Loucy (cell line): Measurements from ENCODE around the gene CAPN14.

ENCODE experiments used
- EZH2phosphoT487 ChIP-seq: fragments of 200-600 bp; IDR thresholded peaks from 2 replicates; pipeline ENCODE4 v1.6.1; 2018; ENCODE audit warnings: antibody characterized with exemption, mild to moderate bottlenecking, moderate library complexity, borderline replicate concordance
- TF ChIP-seq, protein P1 (sequence below): fragments of 200-600 bp; sonication (generic); conservative IDR thresholded peaks from 2 replicates; pipeline ENCODE4 v1.5.1; 2014; ENCODE audit warnings: mild to moderate bottlenecking, antibody characterized with exemption, low read length

- TF ChIP-seq, protein P1, sequence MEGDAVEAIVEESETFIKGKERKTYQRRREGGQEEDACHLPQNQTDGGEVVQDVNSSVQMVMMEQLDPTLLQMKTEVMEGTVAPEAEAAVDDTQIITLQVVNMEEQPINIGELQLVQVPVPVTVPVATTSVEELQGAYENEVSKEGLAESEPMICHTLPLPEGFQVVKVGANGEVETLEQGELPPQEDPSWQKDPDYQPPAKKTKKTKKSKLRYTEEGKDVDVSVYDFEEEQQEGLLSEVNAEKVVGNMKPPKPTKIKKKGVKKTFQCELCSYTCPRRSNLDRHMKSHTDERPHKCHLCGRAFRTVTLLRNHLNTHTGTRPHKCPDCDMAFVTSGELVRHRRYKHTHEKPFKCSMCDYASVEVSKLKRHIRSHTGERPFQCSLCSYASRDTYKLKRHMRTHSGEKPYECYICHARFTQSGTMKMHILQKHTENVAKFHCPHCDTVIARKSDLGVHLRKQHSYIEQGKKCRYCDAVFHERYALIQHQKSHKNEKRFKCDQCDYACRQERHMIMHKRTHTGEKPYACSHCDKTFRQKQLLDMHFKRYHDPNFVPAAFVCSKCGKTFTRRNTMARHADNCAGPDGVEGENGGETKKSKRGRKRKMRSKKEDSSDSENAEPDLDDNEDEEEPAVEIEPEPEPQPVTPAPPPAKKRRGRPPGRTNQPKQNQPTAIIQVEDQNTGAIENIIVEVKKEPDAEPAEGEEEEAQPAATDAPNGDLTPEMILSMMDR: no peak
- no peak for TF ChIP-seq EZH2phosphoT487
These were observed 3.5 kb downstream of the CAPN14 start for GRCh38 chr2:31213601-31214443.
